ENCODE data around the gene PGBD5. TPM values are rescaled to one million over a fixed set of nuclear protein-coding genes. Genes with fewer than 3 reads are reported as not detected.
"Not testable (repeated sequence)": the region's sequence is repeated elsewhere in the genome, so short reads cannot be mapped to it uniquely, and the experiment has no call there.

PGBD5 gene
- total RNA-seq, 1 experiment from 2014 or later = 34.7 TPM

- H3K4me3 ChIP-seq (ENCODE audit: insufficient read depth, low read depth, low read length) = no peak overlapping the region
- no peak for DNase-seq
- peaks cover 3% of the 10 kb centered on the region; the same call in 1 of the 2 replicates for H3K27me3 ChIP-seq (ENCODE audit: control insufficient read depth, insufficient read depth, low read length)
- no peaks in the 10 kb centered on the region for H3K36me3 ChIP-seq (replicated peaks; ENCODE audit: control insufficient read depth, insufficient read depth, low read length)
Observed at GRCh38 chr1:230431527-230431926, 5.4 kb upstream of the PGBD5 start.

GRCh38 chr1:230430499-230430898 is 4.4 kb upstream of the PGBD5 start:
- Histone ChIP-seq H3K4me3 (ENCODE audit: insufficient read depth, low read depth, low read length) (no peak overlapping the region), H3K36me3 (replicated peaks; ENCODE audit: control insufficient read depth, insufficient read depth, low read length) (no peaks in the 10 kb centered on the region), H3K27me3 (ENCODE audit: control insufficient read depth, insufficient read depth, low read length) (peaks cover 3% of the 10 kb centered on the region; the same call in 1 of the 2 replicates)
- no peak for DNase-seq

GRCh38 chr1:230429067-230429735 is 3.1 kb upstream of the PGBD5 start:
- peaks cover 14% of the 10 kb centered on the region for H3K27me3 ChIP-seq (ENCODE audit: control insufficient read depth, insufficient read depth, low read length)
- no peak overlapping the region for H3K4me3 ChIP-seq (ENCODE audit: insufficient read depth, low read depth, low read length)
- DNase-seq = no peak
- H3K36me3 ChIP-seq (replicated peaks; ENCODE audit: control insufficient read depth, insufficient read depth, low read length) = no peaks in the 10 kb centered on the region

DNA sequence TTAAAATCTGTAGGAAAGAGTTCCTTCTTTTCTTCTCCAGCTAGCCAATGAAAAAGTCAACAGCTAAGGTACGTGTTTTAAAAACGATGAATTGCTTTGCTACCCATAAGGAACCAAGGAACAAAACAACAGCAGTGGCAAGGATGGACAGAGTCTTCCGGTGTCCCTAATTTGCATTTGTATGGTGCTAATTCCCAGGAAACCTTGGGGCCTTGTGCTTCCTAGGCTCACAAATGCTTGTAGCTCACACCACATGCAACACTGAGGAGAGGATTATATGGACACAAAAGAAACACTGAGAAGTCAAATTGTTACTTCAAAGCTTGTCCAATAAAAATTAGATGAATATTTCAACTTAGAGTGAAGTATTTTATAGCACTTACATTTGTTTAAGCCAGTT is 1.8 kb upstream of the PGBD5 start:
- Histone ChIP-seq H3K27me3 (ENCODE audit: control insufficient read depth, insufficient read depth, low read length) (peaks cover 14% of the 10 kb centered on the region), H3K36me3 (replicated peaks; ENCODE audit: control insufficient read depth, insufficient read depth, low read length) (no peaks in the 10 kb centered on the region), H3K4me3 (ENCODE audit: insufficient read depth, low read depth, low read length) (no peak overlapping the region)
- peak; percentile 70 for DNase-seq

GRCh38 chr1:230427094-230427876 is 1.2 kb upstream of the PGBD5 start:
- Histone ChIP-seq H3K4me3 (ENCODE audit: insufficient read depth, low read depth, low read length) (peak overlapping the region; percentile 58), H3K27me3 (ENCODE audit: control insufficient read depth, insufficient read depth, low read length) (peaks cover 14% of the 10 kb centered on the region), H3K36me3 (replicated peaks; ENCODE audit: control insufficient read depth, insufficient read depth, low read length) (no peaks in the 10 kb centered on the region)
- no peak for DNase-seq

GRCh38 chr1:230425252-230426091 is 660 bp downstream of the PGBD5 start:
- Histone ChIP-seq H3K36me3 (replicated peaks; ENCODE audit: control insufficient read depth, insufficient read depth, low read length) (no peaks in the 10 kb centered on the region), H3K4me3 (ENCODE audit: insufficient read depth, low read depth, low read length) (peak overlapping the region; percentile 55), H3K27me3 (ENCODE audit: control insufficient read depth, insufficient read depth, low read length) (peaks cover 13% of the 10 kb centered on the region)
- peak; percentile 73 for DNase-seq

DNA sequence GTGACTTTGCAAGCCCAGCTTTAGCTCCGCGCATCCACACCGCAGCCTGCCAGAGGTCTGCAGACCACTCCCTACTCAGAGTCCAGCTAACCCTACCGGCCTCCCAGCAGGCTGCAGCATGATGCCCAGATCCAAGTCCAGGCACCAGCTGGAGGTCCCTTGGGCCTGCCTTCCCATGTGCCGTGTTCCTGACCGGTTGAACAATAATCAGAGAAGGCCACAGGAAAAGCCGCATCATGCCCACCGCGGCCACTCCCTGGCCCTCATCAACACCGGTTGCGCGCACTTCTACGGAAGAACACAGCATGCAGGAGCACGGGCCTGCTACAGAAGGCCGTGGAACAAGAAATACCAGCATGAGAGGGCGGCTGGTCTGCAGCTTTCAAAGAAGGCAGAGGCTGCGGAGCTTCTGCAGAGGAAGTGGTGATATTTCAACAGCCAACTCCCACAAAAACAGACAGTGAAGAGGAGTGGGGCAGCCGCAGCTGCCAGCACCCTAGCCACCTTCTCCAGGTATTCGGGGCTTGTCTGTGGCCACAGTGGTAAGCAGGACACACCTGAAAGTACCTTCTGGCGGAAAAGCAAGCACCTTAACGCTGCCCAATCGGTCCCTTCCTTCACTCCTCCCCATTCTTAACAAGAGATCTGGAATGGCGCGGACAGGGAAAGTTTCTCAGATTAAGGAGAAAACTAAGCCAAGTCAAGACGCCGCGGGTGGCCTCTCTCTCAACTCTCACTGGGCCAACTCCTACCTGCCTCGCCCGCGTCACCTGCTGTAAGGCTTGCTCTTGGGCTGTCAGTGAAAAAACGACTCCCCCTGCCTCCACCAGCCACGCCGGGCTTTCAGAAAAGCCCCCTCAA is 1.5 kb downstream of the PGBD5 start:
- Histone ChIP-seq H3K4me3 (ENCODE audit: insufficient read depth, low read depth, low read length) (peak overlapping the region; percentile 55), H3K36me3 (replicated peaks; ENCODE audit: control insufficient read depth, insufficient read depth, low read length) (no peaks in the 10 kb centered on the region), H3K27me3 (ENCODE audit: control insufficient read depth, insufficient read depth, low read length) (peaks cover 12% of the 10 kb centered on the region)
- DNase-seq = peak; percentile 52

DNA sequence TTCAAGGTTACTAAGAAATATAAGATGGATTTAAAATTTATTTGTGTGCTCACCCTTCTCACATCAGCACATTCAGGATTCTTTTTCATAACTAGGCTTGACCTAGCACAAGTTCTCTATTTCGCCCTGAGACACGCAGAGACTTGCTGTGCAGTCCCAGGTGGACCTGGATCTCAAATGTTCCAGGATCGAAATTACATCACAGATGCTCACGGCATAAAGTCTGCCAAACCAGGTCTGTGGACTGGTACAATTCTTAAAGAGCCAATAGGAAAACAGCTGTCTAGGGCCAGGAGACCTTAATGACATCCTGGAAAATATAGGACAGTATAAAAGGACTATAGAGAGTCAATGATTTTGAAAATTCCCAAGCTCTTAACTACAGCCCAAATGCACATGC is 2.2 kb downstream of the PGBD5 start:
- Histone ChIP-seq H3K27me3 (ENCODE audit: control insufficient read depth, insufficient read depth, low read length) (peaks cover 12% of the 10 kb centered on the region), H3K4me3 (ENCODE audit: insufficient read depth, low read depth, low read length) (no peak overlapping the region), H3K36me3 (replicated peaks; ENCODE audit: control insufficient read depth, insufficient read depth, low read length) (no peaks in the 10 kb centered on the region)
- no peak for DNase-seq

- Histone ChIP-seq H3K36me3 (replicated peaks; ENCODE audit: control insufficient read depth, insufficient read depth, low read length) (no peaks in the 10 kb centered on the region), H3K4me3 (ENCODE audit: insufficient read depth, low read depth, low read length) (no peak overlapping the region), H3K27me3 (ENCODE audit: control insufficient read depth, insufficient read depth, low read length) (peaks cover 12% of the 10 kb centered on the region)
- DNase-seq = peak; percentile 51
Observed at GRCh38 chr1:230423261-230423660, 2.9 kb downstream of the PGBD5 start.

DNA sequence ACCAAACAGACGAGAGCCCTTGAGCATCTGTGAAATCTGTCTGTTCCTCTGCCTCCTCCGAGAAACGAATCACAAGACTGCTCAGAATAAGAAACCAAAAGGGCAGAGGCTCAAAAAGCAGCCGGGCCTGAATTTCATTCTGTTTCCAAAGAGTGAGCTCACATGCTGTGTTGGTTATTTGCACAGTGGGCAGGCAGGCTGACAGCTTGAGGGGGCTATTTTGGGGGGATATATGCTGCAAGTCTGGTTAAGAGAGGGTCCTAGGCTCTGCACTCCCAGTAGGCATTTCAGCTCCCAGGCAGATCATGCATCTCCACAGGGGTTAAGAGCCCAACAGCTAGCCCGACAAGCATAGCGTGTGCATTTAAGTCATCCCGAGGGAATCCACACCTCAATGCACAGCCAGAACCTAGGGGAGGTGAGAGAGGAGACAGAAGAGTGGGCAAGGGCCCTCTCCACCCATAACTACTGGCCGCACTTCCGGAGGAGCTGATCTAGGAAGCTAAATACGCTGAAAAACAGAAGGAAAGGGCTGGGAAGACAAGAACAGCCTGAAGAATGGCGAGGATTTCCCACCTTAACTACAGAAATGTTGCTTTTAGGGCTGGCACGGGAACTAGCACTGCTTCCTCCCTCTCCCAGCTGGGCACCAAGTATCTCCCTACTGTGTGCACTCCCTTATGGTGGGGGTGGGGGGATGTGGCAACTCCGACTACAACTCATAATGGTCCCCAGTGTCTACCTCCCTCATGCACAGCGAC is 3.7 kb downstream of the PGBD5 start:
- DNase-seq = peak; percentile 50

DNA sequence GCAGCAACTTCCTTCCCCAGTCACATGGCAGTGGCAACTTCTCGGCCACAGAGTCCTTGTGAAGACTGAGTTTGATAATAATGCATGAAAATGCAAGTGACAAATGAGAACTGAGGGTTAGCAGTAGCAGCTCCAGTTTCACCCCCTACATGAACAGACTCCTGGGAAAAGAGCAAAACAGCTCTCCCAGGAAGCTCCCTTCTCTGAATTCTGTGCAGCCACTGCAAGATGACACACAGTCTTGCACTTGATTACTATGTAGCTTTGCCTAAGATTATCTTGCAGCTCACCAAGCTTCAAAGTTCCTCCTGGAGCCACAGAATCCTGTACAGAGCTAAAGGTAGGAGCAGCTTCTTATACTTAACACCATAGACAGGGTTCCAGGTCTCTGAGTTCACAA is 4.7 kb downstream of the PGBD5 start:
- Histone ChIP-seq H3K27me3 (ENCODE audit: control insufficient read depth, insufficient read depth, low read length) (peaks cover 11% of the 10 kb centered on the region), H3K36me3 (replicated peaks; ENCODE audit: control insufficient read depth, insufficient read depth, low read length) (no peaks in the 10 kb centered on the region), H3K4me3 (ENCODE audit: insufficient read depth, low read depth, low read length) (no peak overlapping the region)
- DNase-seq = no peak

More for the DNA sequence above, 3.7 kb downstream of the PGBD5 start:
- peak overlapping the region; percentile 7; the same call in 1 of the 2 replicates for H3K4me3 ChIP-seq (ENCODE audit: insufficient read depth, low read depth, low read length)
- no peaks in the 10 kb centered on the region for H3K36me3 ChIP-seq (replicated peaks; ENCODE audit: control insufficient read depth, insufficient read depth, low read length)
- H3K27me3 ChIP-seq (ENCODE audit: control insufficient read depth, insufficient read depth, low read length) = peaks cover 12% of the 10 kb centered on the region

DNA sequence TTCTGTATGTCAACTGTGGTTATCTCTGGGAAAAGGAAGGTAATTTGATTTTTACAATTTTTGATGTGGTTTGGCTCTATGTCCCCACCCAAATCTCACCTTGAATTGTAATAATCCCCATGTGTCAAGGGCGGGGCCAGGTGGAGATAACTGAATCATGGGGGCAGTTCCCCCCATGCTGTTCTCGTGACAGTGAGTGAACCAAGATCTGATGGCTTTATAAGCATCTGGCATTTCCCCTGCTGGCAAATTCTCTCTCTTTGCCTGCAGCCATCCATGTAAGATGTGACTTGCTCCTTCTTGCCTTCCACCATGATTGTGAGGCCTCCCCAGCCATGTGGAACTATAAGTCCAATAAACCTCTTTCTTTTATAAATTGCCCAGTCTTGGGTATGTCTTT is 5.8 kb downstream of the PGBD5 start:
- not testable (repeated sequence) for DNase-seq; H3K36me3 ChIP-seq (replicated peaks; ENCODE audit: control insufficient read depth, insufficient read depth, low read length); H3K4me3 ChIP-seq (ENCODE audit: insufficient read depth, low read depth, low read length)
- peaks cover 11% of the 10 kb centered on the region for H3K27me3 ChIP-seq (ENCODE audit: control insufficient read depth, insufficient read depth, low read length)

DNA sequence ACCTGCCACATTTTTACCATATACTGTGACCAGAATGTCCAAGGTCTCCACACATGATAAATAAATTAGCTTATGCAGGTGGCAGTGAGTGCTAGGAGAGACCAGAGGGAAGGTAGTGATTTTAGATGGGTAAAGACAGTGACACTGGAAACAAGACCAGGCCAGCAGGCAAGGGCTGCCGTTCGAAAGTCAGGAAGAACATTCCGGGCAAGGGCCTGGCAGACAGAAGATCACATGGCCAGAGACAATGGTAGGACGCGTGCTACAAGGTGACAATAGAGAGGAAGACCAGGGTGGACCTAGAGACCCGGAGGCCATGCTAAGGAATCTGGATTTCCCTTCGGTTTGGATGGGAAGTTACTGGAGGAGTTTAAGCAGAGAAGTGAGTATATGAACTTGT is 9.7 kb downstream of the PGBD5 start:
- DNase-seq = no peak
- no peaks in the 10 kb centered on the region for H3K36me3 ChIP-seq (replicated peaks; ENCODE audit: control insufficient read depth, insufficient read depth, low read length)
- no peak overlapping the region for H3K4me3 ChIP-seq (ENCODE audit: insufficient read depth, low read depth, low read length)
- no peaks in the 10 kb centered on the region for H3K27me3 ChIP-seq (ENCODE audit: control insufficient read depth, insufficient read depth, low read length)

Data from H7 (cell line).